ENCODE data around the gene IQCM.
"Not testable (repeated sequence)": the region's sequence is repeated elsewhere in the genome, so short reads cannot be mapped to it uniquely, and the experiment has no call there.

Gene IQCM

GRCh38 chr4:149499726-149500125 lies 315.9 kb downstream of the IQCM start:
- Histone ChIP-seq H3K27me3 (ENCODE audit: insufficient read depth, poor library complexity, severe bottlenecking) (no peaks in the 10 kb centered on the region), H3K27ac (replicated peaks) (no peak overlapping the region), H3K4me3 (replicated peaks; ENCODE audit: insufficient read depth, low read length) (no peak overlapping the region)
- TF ChIP-seq REST (IDR thresholded peaks at IDR 0.05; ENCODE audit: insufficient replicate concordance, low read depth) (no peak), POLR2AphosphoS5 (IDR thresholded peaks at IDR 0.05; ENCODE audit: low read depth) (no peak), CTCF (IDR thresholded peaks at IDR 0.05; ENCODE audit: insufficient read depth, low read length) (no peak)
- DNase-seq (ENCODE audit: low read depth in 1 of 2, low spot score in 1 of 2), result no peak

- no peak for TF ChIP-seq CTCF (IDR thresholded peaks at IDR 0.05; ENCODE audit: insufficient read depth, low read length)
- no peak overlapping the region for H3K27ac ChIP-seq (replicated peaks)
- DNase-seq (ENCODE audit: low read depth in 1 of 2, low spot score in 1 of 2), result no peak
- H3K27me3 ChIP-seq (ENCODE audit: insufficient read depth, poor library complexity, severe bottlenecking), result no peaks in the 10 kb centered on the region
- no peak overlapping the region for H3K4me3 ChIP-seq (replicated peaks; ENCODE audit: insufficient read depth, low read length)
Observed at GRCh38 chr4:149498246-149498645, 317.4 kb downstream of the IQCM start.

- no peak overlapping the region for H3K4me3 ChIP-seq (replicated peaks; ENCODE audit: insufficient read depth, low read length)
- H3K27me3 ChIP-seq (ENCODE audit: insufficient read depth, poor library complexity, severe bottlenecking), result no peaks in the 10 kb centered on the region
- TF ChIP-seq POLR2AphosphoS5 (IDR thresholded peaks at IDR 0.05; ENCODE audit: low read depth) (no peak), GABPA (IDR thresholded peaks at IDR 0.05; ENCODE audit: low read depth) (no peak)
- DNase-seq (ENCODE audit: low read depth in 1 of 2, low spot score in 1 of 2), result no peak
- H3K27ac ChIP-seq (replicated peaks), result no peak overlapping the region
Observed at GRCh38 chr4:149493492-149493891, 322.2 kb downstream of the IQCM start.

GRCh38 chr4:149489321-149489720 lies 326.3 kb downstream of the IQCM start:
- TF ChIP-seq GABPA (IDR thresholded peaks at IDR 0.05; ENCODE audit: low read depth) (no peak), REST (IDR thresholded peaks at IDR 0.05; ENCODE audit: insufficient replicate concordance, low read depth) (no peak)
- no peak for DNase-seq (ENCODE audit: low read depth in 1 of 2, low spot score in 1 of 2)
- no peaks in the 10 kb centered on the region for H3K27me3 ChIP-seq (ENCODE audit: insufficient read depth, poor library complexity, severe bottlenecking)
- H3K27ac ChIP-seq (replicated peaks), result no peak overlapping the region
- no peak overlapping the region for H3K4me3 ChIP-seq (replicated peaks; ENCODE audit: insufficient read depth, low read length)

- no peak for DNase-seq (ENCODE audit: low read depth in 1 of 2, low spot score in 1 of 2)
- no peak overlapping the region for H3K27ac ChIP-seq (replicated peaks)
- no peak overlapping the region for H3K4me3 ChIP-seq (replicated peaks; ENCODE audit: insufficient read depth, low read length)
- H3K27me3 ChIP-seq (ENCODE audit: insufficient read depth, poor library complexity, severe bottlenecking), result no peaks in the 10 kb centered on the region
- TF ChIP-seq CTCF (IDR thresholded peaks at IDR 0.05; ENCODE audit: insufficient read depth, low read length) (no peak), POLR2AphosphoS5 (IDR thresholded peaks at IDR 0.05; ENCODE audit: low read depth) (no peak), SPI1 (IDR thresholded peaks at IDR 0.05; ENCODE audit: borderline replicate concordance, low read depth) (no peak), REST (IDR thresholded peaks at IDR 0.05; ENCODE audit: insufficient replicate concordance, low read depth) (no peak), GABPA (IDR thresholded peaks at IDR 0.05; ENCODE audit: low read depth) (no peak)
Observed at GRCh38 chr4:149486861-149487260, 328.8 kb downstream of the IQCM start.

- not testable (repeated sequence) for H3K27ac ChIP-seq (replicated peaks); H3K4me3 ChIP-seq (replicated peaks; ENCODE audit: insufficient read depth, low read length); DNase-seq (ENCODE audit: low read depth in 1 of 2, low spot score in 1 of 2); H3K27me3 ChIP-seq (ENCODE audit: insufficient read depth, poor library complexity, severe bottlenecking)
Observed at GRCh38 chr4:149468669-149469068, 347.0 kb downstream of the IQCM start.

Data from HL-60 (cell line).